Glutamatergic neuron (in vitro differentiated cells): ENCODE results near the gene SARDH. TPM values are rescaled to one million over a fixed set of nuclear protein-coding genes. Genes with fewer than 3 reads are reported as not detected.

ENCODE experiments used
- DNase-seq: peaks from one replicate; pipeline ENCODE4 v3.0.0; 2022
- H3K27ac Mint-ChIP-seq: one replicate; pipeline ENCODE4 v1.8.0; 2020; ENCODE audit warnings: mild to moderate bottlenecking, mixed read lengths, inconsistent platforms; ENCODE audit not compliant: unreplicated experiment
- H3K27me3 Mint-ChIP-seq: one replicate; pipeline ENCODE4 v1.8.0; 2020; ENCODE audit warnings: mild to moderate bottlenecking, moderate library complexity, mixed read lengths, inconsistent platforms; ENCODE audit not compliant: unreplicated experiment
- H3K36me3 Mint-ChIP-seq: one replicate; pipeline ENCODE4 v1.8.0; 2020; ENCODE audit warnings: mild to moderate bottlenecking, mixed read lengths, inconsistent platforms; ENCODE audit not compliant: unreplicated experiment
- H3K4me1 Mint-ChIP-seq: one replicate; pipeline ENCODE4 v1.8.0; 2020; ENCODE audit warnings: mild to moderate bottlenecking, low read depth, mixed read lengths, inconsistent platforms; ENCODE audit not compliant: unreplicated experiment
- H3K4me3 Mint-ChIP-seq: one replicate; pipeline ENCODE4 v1.8.0; 2020; ENCODE audit warnings: mild to moderate bottlenecking, mixed read lengths, inconsistent platforms; ENCODE audit not compliant: unreplicated experiment
- H3K9me3 Mint-ChIP-seq: one replicate; pipeline ENCODE4 v1.8.0; 2020; ENCODE audit warnings: mild to moderate bottlenecking, moderate library complexity, mixed read lengths, inconsistent platforms; ENCODE audit not compliant: unreplicated experiment
- CTCF ChIP-seq: fragments of 200-600 bp; sonication (generic); IDR thresholded peaks from one replicate; pipeline ENCODE4 v1.5.0; 2021; ENCODE audit not compliant: partially characterized antibody, unreplicated experiment
- total RNA-seq: library from RNA; stranded (reverse); fragmentation: NEBNext Ultra II Directional; extraction: Animal tissue kit (Norgen Biotek cat#: 25700); gene quantifications from one replicate; pipeline ENCODE4 v1.2.1, GENCODE V29; 2021; ENCODE audit not compliant: unreplicated experiment

The SARDH gene
- total RNA-seq, 1 donor from 2014 or later = 2.0 TPM

- no peak for TF ChIP-seq CTCF
- DNase-seq = no peak
- peaks cover 9% of the 10 kb centered on the region for H3K9me3 Mint-ChIP-seq
- H3K27me3 Mint-ChIP-seq = peaks cover 6% of the 10 kb centered on the region
- H3K4me1 Mint-ChIP-seq = peaks cover 5% of the 10 kb centered on the region
- no peak overlapping the region for H3K27ac Mint-ChIP-seq
- peaks cover 16% of the 10 kb centered on the region for H3K36me3 Mint-ChIP-seq
- no peak overlapping the region for H3K4me3 Mint-ChIP-seq
Observed at GRCh38 chr9:133621725-133622267, 116.4 kb downstream of the SARDH start.

GRCh38 chr9:133619791-133620190, 118.4 kb downstream of the SARDH start:
- Mint-ChIP-seq H3K27me3 (peaks cover 9% of the 10 kb centered on the region), H3K9me3 (peaks cover 6% of the 10 kb centered on the region), H3K4me1 (peaks cover 6% of the 10 kb centered on the region), H3K27ac (no peak overlapping the region), H3K4me3 (no peak overlapping the region), H3K36me3 (peaks cover 3% of the 10 kb centered on the region)
- no peak for DNase-seq
- no peak for TF ChIP-seq CTCF

- Mint-ChIP-seq H3K9me3 (peaks cover 6% of the 10 kb centered on the region), H3K36me3 (no peaks in the 10 kb centered on the region), H3K4me3 (no peak overlapping the region), H3K4me1 (peaks cover 7% of the 10 kb centered on the region), H3K27me3 (peaks cover 9% of the 10 kb centered on the region), H3K27ac (no peak overlapping the region)
- DNase-seq = no peak
- TF ChIP-seq CTCF = no peak
Observed at GRCh38 chr9:133618726-133619125, 119.4 kb downstream of the SARDH start.

- peaks cover 6% of the 10 kb centered on the region for H3K27me3 Mint-ChIP-seq
Observed at GRCh38 chr9:133616643-133617405, 121.3 kb downstream of the SARDH start.

More at GRCh38 chr9:133616643-133617405, 121.3 kb downstream of the SARDH start:
- H3K36me3 Mint-ChIP-seq = no peaks in the 10 kb centered on the region
- no peak for DNase-seq
- no peak overlapping the region for H3K27ac Mint-ChIP-seq
- H3K4me1 Mint-ChIP-seq = peaks cover 10% of the 10 kb centered on the region
- no peak for TF ChIP-seq CTCF
- no peak overlapping the region for H3K4me3 Mint-ChIP-seq
- peaks cover 6% of the 10 kb centered on the region for H3K9me3 Mint-ChIP-seq
